NCI-H748 (cell line): ENCODE results near the gene PLEKHA5.
"Not testable (repeated sequence)": the region's sequence is repeated elsewhere in the genome, so short reads cannot be mapped to it uniquely, and the experiment has no call there.

Experiments
- DNase-seq: peaks from one replicate; lab custom pipeline; 2025; ENCODE audit not compliant: unreplicated experiment; lab: John Stamatoyannopoulos, UW

Gene PLEKHA5

DNA sequence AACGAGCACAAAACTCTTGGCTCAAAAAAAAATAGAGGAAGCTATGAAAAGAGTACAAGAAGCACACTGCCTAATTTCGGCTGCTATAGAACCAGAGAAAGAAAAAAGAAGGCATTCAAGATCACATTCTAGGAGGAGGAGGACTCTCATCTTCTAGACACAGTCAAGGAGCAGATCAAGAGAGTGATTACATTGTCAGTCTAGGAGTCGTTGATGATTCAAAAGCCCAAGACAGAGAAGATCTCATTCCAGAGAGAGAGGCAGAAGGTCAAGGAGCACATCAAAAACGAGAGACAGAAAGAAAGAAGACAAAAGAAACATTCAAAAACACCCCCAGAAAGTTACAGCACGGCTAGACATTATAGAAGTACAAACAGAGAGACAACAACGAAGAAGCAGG is 177.9 kb downstream of the PLEKHA5 start:
- DNase-seq = no peak

DNA sequence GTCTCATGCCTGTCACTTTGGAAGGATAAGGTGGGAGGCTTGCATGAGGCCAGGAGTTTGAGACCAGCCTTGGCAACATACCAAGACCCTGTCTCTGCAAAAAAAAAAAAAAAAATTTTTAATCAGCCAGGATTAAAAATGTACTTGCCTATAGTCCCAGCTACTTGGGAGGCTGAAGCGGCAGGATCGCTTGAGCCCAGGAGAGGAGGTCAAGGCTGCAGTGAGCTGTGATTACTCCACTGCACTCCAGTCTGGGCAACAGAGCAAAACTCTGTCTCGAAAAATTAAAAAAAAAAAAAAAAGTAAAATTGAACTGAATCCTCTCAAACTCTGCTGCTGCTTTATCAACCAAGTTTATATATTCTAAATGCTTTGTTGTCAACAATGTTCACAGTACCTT is 181.6 kb downstream of the PLEKHA5 start:
- no peak for DNase-seq

DNA sequence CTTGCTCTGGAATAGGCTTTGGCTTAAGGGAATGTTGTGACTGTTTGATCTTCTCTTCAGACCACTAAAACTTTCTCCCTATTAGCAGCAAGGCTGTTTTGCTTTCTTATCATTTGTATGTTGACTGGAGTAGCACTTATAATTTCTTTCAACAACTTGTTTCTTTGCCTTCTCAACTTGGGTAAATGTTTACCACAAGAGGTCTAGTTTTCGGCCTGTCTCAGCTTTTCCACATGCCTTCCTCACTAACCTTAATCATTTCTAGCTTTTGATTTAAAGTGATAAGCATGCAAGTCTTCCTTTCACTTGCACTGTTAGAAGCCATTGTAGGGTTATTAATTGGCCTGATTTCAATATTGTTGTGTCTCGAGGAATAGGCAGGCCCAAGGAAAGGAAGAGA is 183.1 kb downstream of the PLEKHA5 start:
- no peak for DNase-seq

DNA sequence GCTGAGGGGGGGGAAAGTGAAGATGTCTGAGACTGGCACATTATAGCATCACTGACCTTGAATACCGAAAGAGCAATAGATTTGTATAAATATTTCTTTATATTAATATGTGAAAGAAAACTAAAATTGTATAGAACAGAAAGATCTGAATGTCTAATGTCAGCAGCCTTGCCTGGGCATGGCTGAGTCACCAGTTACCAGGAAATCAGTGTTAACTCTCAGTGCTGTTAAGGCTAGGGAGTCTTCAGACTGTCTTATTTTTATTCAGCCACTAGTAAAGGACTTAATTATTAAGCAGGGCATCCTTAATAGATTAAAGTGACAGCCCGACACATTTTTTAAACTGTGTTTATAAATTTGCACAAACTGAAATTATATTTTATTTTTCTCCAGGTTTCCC is 186.9 kb downstream of the PLEKHA5 start:
- no peak for DNase-seq

DNA sequence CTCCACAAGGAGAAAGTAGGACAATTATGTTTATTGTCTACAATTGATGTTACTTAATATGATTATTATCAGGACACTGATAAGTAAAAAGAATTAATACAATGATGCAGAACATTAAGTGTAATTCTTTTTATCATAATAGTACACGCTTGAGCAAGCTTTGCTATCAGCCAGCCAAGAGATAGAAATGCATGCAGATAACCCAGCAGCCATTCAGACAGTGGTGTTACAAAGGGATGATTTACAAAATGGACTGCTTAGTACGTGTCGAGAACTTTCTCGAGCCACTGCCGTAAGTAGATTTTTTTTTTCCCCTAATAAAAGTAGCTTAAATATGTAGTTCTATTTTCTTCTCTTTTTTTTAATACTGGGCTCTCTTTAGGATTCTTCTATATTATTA is 192.8 kb downstream of the PLEKHA5 start:
- no peak for DNase-seq

DNA sequence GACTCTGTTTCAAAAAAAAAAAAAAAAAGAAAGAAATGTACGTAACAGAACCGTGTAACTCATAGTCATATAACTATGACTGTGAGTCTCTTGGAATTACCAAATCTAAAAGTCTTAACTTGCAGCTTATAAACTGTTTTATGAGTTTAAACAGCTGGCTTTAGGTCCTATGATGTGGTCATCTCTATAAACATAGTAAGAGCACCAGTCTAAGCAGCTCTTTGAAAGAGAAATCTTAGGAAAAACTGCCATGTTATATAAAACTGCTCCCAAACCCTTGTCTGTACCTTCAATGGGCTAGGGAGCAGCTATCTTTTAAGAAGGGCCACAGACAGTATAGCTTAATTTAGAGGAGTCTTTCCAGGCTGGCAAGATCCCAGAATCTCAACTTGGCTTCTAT is 194.3 kb downstream of the PLEKHA5 start:
- DNase-seq = no peak

DNA sequence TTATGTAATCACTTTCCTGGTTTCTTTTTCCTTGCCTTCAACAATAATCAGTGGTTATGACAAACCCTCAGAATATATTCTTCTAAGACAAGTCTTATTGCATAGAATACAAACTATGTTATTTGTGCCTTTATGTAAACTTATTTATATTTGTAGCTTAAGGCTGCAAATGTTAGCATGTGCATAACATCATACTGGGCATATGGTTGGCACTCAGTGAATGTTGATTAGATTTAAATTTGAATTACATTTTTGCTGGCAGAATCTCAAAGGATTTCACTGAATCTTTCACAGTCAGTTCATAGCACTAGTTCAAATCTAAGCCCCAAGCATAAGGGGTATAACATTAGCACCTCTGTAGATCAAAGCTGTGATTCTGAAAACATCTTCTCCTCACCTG is 196.6 kb downstream of the PLEKHA5 start:
- no peak for DNase-seq

DNA sequence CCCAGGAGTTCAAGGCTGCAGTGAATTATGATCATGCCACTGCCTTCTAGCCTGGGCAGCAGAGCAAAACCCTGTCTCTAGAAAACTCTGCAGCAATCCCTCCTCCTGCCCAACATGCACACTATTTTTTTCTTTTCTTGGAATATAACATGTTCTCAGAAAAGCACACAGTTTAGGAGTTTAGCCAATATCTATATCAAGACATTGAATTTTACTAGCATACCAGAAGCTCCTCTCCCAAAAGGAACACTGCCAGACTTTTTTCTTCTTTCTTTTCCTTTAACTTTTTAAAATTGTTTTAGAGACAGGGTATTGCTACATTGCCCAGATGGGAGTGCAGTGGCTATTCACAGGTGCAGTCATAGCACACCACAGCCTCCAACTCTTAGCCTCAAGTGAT is 202.7 kb downstream of the PLEKHA5 start:
- no peak for DNase-seq

DNA sequence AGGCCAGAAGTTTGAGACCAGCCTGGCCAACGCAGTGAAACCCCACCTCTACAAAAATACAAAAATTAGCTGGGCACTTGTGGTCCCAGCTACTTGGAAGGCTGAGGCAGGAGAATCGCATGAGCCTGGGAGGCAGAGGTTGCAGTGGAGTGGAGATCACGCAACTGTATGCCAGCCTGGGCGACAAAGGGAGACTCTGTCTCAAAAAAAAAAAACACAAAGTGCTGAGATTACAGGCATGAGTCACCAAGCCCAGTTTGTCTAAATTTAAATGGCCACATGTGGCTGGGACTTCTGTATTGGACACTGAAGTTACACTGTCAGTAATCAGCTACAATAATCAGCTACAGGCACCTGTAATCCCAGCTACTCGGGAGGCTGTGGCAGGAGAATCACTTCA is 208.9 kb downstream of the PLEKHA5 start:
- DNase-seq = no peak

DNA sequence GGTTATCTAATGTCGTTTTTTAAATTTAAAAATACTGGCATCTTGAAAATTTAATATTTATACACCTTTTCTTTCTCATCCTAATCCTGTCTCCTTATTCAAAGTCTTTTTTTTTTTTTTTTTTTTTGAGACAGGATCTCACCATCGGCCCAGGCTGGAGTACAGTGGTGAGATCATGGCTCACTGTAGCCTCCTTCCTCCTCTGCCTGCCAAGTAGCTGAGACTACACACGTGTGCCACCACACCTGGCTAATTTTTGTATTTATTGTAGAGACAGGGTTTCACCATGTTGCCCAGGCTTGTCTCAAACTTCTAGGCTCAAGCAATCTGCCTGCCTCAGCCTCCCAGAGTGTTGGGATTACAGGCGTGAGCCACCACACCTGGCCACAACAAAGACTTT is 221.3 kb downstream of the PLEKHA5 start:
- not testable (repeated sequence) for DNase-seq

DNA sequence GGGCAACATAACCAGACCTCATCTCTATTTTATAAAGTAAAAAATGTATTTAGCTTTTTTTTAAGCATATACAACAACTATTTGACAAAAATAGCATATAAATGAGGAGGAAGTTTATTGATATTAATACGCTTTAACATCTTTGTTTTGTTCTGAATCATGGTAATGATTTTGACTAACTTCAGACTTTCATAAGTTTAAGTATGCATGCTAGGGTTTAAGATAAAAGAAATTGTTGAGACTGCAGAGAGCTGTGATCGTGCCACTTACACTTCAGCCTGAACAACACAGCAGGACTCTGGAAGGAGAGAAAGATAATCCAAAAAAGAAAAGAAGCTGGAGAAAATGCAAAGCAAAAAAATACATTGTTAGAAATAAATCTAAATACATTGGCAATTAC is 221.8 kb downstream of the PLEKHA5 start:
- no peak for DNase-seq

DNA sequence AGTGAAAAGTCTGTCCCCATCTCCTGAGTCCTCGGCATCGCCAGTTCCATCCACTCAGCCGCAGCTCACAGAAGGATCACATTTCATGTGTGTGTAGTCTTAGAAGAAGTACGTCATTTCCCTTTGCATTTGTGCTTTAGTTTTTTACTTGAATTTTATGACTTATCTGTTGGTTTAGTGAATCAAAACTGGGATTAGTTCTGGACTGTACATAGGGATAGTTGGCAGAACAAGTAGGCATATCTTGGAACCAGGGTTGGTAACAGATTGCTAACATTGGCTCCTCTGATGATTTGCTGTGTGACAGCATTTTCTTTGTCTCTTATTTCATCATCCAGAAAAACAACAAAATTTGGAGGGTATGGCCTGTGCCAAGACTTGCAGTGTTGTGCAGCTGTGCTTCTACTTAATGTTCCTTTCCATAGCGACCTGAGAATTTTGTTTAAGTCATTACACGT is 240.2 kb downstream of the PLEKHA5 start:
- DNase-seq = no peak

DNA sequence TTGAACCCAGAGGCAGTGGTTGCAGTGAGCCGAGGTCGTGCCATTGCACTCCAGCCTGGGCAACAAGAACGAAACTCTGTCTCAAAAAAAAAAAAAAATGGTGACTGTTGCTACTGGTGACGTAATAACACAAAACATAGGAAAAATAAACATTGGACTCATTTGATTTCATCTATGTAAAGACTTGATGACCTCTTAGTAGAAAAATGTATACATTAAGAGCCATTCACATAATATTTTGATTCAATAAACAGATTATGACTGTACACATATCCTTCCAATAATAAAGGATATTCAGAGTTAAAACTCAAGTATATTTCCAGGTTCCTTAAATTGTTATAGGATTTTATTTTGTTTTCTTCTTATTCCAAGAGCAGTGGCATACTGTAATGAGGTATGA is 244.1 kb downstream of the PLEKHA5 start:
- DNase-seq = no peak

DNA sequence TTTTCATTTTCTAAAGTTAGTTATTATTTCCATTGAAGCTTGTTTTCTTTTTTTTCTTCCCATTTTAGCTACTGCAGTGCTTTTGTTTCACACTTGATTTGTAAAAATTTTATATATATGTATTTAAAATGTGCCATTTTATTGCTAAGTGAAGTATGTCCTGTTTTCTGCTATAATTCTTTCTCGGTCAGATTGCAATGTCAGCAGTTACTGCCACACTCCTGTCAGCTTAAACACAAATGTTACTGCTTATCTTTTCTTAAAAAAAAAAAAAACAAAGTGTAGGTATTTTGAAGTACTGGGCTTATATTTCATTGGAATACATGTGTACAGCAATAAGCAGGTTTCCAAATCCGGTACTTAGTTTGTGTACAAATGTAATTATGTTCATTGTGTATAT is 246.4 kb downstream of the PLEKHA5 start:
- no peak for DNase-seq

DNA sequence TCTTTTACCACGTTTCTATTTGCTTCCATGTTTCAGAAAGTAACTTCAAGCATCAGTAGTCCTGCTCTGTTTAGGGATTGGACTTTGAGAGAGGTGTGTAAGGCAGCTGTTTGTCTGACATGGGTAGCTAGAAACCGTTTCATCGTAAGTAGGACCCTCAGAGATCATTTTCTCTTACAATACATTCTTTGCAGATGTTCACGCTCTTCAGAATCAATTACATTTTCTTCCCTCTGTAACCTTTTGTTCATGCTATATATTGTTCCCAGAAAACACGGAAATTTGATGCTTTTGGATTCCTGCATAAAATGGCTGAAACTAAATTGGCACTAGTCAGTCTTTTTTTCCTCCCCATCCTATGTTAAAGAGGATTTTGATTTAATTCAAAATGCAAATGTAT is 247.2 kb downstream of the PLEKHA5 start:
- DNase-seq = no peak

DNA sequence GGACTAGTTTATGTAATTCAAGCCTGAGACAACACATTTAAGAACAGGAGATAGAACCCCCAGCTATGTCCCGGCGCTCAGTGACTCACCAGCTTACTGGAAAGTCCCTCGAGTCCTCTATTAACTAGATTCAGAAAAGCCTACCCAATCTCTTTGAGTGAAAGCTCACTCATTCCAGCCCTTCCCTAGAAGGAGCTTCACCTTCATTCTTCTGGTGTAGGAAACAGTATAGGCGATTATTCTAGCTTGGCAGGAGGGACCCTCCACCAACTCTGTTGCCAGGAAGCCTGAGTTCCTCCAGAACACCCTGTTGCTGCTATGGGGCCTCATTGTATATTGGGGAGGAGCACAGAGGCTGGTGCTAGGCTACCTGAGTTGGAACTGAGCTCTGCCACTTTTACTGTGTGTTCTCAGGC is 252.6 kb downstream of the PLEKHA5 start:
- no peak for DNase-seq

DNA sequence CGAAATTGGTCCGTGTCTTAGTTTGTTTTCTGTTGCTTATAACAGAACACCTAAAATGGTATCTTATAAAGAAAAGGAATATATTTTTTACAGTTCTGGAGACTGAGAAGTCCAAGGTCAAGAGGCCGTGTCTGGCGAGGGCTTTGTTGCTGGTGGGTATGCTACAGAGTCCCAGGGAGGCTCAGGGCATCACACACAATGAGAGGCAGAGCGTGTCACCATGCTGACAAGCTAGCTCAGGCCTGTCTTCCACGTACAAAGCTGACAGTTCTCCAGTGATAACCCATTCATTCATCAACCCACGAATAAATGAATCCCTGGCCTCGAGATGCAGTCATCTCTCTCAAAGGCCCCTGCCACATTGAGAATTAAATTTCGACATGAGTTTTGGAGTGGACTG is 253.0 kb downstream of the PLEKHA5 start:
- no peak for DNase-seq

DNA sequence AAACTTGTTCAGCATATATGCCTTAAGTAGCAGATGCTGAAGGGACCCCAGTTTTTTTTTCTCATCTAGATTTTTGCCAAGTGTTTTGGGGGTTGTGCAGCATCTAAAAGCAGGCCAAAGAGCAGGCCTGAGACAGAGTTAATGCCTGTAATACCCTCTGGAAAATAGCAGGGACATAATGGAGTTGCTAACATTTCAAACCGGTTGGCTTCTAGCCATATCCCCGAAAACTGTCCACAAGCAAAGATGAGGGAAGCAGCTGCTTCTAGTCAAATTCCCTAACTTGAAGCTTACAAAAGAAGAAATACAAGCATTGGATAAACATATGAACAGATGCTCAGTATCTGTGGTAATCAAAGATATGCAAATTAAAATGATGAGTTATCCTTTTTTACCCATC is 257.6 kb downstream of the PLEKHA5 start:
- DNase-seq = no peak

DNA sequence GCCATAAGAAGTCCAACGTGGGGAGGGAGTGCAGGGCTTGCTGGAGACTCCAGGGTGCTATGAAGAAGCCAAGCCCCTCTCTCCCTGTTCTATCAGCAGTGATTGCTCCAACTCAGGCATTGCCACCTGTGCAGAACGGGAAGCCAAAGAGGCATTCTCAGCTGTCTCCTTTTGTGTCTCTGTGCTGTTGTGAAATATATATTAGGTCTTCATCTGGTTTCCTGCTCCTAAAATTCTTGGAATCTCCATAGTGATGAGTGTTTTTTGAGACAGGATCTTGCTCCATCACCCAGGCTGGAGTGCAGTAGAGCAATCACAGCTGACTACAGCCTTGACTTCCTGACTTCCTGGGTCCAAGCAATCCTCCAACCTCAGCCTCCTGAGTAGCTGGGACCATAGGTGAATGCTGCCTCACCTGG is 258.6 kb downstream of the PLEKHA5 start:
- no peak for DNase-seq

DNA sequence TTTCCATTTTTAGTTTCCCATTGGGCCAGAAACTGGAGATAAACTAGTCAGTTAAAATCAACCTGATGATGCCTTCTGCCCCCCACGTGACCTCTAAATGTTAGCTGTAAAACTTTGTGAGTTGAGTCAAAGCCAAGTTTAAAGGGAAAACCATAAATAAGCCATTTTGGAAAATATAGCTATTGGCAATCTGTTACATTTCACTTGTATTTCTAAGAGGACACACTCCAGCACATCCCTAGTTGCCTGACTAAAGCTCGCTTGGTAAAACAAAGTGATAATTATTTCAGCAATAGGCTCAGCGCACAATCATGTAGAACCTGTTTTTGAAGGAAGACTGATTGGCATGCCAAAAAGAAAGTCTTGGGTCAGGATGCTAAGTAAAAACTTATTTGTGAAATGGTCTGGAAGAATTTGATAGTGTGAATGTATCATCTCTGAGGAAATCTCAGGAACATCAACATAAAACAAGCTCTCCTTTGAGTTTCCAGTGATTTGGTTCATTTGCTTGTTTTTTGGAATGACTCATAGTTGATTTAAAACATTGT is 260.6 kb downstream of the PLEKHA5 start:
- DNase-seq = no peak

DNA sequence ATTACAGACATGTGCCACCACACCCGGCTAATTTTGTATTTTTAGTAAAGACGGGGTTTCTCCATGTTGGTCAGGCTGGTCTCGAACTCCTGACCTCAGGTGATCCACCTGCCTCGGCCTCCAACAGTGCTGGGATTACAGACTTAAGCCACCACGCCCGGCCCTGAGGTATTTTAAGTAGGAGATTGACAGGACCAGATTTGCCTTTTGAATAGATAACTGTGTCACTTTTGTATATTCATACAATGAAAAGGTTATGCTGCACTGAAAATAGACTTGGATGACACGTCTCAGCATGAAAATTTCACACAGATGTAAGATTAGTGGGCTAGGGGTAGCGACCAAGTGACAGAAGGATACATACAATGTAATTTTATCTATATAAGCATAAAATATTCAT is 263.1 kb downstream of the PLEKHA5 start:
- not testable (repeated sequence) for DNase-seq

DNA sequence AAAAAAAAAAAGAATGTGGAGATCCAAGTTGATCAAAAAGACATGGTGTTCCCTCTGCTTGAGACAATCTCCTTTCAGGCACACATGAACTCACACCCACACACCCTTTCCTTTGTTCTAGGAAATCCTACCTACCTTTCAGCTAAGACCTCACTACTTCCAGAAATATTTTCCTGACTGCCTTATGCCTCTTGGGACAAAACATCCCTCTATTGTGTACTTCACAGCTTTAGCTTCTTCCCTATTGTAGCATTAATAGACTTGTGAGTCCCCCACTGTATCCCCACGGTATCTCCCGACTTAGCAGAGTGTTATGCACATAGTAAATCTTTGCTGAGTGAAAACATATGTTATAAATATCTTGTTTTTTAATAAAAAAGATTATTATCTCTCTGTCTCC is 264.9 kb downstream of the PLEKHA5 start:
- DNase-seq = no peak

DNA sequence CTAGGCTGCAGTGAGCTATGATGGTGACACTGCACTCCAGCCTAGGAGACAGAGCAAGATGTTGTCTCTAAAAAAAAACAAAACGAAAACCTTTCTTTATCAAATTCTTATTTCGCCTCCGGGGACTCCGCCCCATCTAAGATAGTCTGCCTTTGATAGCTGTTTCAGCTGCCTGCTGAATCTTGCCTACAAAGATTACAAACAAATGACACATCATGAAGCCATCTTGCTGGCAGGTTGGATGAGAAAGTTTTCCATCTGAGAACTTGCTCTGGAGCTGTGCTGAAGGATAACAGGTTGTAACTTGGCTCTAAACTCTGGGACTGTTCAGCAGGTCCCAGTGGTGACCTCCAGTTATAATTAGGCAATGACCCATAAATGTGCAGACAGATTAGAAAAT is 268.0 kb downstream of the PLEKHA5 start:
- no peak for DNase-seq
